ENCODE data around the gene PRR14L.
"Not testable (repeated sequence)": the region's sequence is repeated elsewhere in the genome, so short reads cannot be mapped to it uniquely, and the experiment has no call there.

Gene PRR14L

GRCh38 chr22:31681349-31682345 is 68.3 kb downstream of the PRR14L start:
- DNase-seq (ENCODE audit: low spot score): no peak

DNA sequence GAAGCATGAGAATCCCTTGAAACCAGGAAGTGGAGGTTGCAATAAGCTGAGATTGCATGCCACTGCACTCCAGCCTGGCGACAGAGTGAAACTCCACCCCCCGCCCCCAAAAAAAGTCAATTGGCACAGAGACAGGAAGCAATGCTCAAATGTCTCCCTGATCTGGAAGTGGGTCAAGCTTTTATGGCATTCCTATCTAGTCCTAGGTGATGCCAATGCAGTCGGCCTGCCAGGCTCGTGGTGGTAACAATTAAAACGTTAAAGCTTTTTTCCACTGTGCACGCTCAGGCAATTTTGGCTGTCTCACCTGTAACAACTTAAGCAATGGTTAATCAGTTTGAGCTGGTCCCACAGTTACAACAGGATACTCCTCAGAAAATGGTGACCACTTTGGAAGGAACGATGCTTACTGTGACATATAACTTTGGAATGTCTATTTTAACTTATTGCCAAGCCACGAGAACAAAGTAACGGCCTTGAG is 69.0 kb downstream of the PRR14L start:
- DNase-seq (ENCODE audit: low spot score): peak; percentile 12

- DNase-seq (ENCODE audit: low spot score): no peak
These were observed 71.2 kb downstream of the PRR14L start for GRCh38 chr22:31678748-31679147.

DNA sequence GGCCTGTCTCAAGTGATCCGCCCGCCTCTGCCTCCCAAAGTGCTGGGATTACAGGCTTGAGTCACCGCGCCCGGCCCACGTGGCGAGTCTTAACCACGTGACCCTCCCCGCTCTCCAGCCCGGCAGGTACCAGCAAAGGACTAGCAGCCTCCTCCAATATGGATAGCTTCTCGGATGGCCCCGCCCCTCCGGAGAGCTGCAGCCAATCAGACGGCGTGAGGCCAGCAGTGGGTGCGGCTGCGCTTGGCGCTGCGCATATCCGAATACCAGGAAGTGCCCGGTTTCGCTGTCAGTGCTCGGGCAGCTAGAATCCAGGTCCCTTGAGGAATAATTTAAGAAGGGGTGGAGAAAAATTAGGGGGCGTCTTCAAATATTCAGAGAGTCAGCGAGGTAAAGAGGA is 73.2 kb downstream of the PRR14L start:
- peak; percentile 87 for DNase-seq (ENCODE audit: low spot score)

GRCh38 chr22:31674219-31674618 is 75.7 kb downstream of the PRR14L start:
- not testable (repeated sequence) for DNase-seq (ENCODE audit: low spot score)

GRCh38 chr22:31668849-31669248 is 81.1 kb downstream of the PRR14L start:
- not testable (repeated sequence) for DNase-seq (ENCODE audit: low spot score)

DNA sequence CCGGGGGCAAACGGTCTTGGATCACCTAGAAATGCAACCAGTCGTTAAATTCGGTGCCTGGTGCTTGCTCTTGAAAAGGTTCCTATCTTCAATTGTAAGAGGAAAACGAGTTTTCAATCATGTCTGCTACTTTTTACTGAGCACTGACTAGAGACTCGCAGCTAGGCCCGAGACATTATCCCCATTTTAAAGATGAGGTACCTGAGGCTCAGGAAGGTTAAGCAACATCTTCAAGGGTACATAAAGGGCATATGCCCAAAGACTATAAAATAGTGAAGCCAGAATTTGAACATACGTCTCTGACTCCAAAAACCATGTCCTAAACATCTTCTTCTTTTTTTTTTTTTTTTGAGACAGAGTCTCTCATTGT is 87.3 kb downstream of the PRR14L start:
- no peak for DNase-seq (ENCODE audit: low spot score)

- DNase-seq (ENCODE audit: low spot score): peak; percentile 98
These were observed 87.9 kb downstream of the PRR14L start, which contains the start of gene PISD for GRCh38 chr22:31661851-31662667. PISD (minus strand) TSS chr22:31662215; CDS start chr22:31662208, 7 bp downstream.

- DNase-seq (ENCODE audit: low spot score): peak; percentile 84
These were observed 89.0 kb downstream of the PRR14L start for GRCh38 chr22:31660860-31661341.

- DNase-seq (ENCODE audit: low spot score): no peak
These were observed 90.7 kb downstream of the PRR14L start for GRCh38 chr22:31659246-31659645.

DNA sequence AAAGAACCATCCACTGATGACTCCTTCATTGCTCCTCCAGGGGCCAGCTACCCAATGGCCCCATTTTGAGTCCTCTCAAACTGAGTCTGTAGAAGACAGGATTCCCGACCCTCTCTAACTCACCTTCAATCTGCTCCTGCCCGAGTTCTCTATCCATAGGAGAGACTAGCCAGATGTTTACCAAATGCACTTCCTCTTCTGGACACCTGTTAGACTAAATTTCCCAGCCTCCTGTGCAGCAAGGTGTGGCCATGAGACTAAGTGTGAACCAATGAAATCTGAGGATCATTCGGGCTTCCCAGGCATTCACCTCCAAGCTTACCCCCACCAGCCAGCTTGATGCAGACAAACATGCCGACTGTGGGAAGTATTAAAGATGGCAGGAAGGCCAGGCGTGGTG is 95.5 kb downstream of the PRR14L start:
- DNase-seq (ENCODE audit: low spot score): no peak

GRCh38 chr22:31653944-31654343 is 96.0 kb downstream of the PRR14L start:
- DNase-seq (ENCODE audit: low spot score): no peak

- no peak for DNase-seq (ENCODE audit: low spot score)
These were observed 96.8 kb downstream of the PRR14L start for GRCh38 chr22:31652911-31653684.

- no peak for DNase-seq (ENCODE audit: low spot score)
These were observed 97.8 kb downstream of the PRR14L start for GRCh38 chr22:31652088-31652487.

- no peak for DNase-seq (ENCODE audit: low spot score)
These were observed 98.3 kb downstream of the PRR14L start for GRCh38 chr22:31651664-31652063.

DNA sequence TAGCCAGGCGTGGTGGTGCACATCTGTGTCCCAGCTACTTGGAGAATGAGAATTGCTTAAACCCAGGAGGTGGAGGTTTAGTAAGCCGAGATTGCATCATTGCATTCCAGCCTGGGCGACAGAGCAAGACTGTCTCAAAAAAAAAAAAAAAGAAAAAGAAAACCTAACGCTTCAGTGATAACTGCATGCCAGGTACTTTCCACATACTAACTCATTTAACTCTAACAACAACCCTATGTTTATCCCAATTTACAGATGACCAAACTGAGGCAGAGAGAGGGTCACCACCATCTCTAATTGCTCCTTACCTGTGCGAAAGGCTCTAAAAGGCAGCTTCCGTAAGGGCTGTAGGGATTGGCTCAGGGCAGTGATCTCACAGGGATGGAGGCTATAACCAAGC is 99.5 kb downstream of the PRR14L start:
- no peak for DNase-seq (ENCODE audit: low spot score)

GRCh38 chr22:31647523-31648320 is 102.2 kb downstream of the PRR14L start:
- no peak for DNase-seq (ENCODE audit: low spot score)

DNA sequence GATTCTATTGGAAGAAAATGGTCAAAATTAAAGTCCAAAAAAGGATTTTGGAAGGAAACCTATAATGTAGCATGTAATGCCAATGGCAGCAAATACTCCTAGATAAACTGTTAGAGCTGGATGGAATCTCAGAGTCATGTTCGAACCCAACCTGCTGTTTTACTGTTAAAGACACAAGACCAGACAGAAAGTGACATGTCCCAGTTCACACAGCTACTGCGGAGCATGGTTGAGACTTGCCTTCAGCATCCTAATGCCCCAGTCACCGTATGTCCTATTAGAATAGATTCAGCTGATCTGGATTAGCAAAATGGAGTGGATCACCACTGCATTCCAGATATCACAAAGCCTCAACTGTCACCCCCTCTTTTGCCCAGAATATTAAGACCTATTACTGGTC is 102.9 kb downstream of the PRR14L start:
- DNase-seq (ENCODE audit: low spot score): no peak

DNA sequence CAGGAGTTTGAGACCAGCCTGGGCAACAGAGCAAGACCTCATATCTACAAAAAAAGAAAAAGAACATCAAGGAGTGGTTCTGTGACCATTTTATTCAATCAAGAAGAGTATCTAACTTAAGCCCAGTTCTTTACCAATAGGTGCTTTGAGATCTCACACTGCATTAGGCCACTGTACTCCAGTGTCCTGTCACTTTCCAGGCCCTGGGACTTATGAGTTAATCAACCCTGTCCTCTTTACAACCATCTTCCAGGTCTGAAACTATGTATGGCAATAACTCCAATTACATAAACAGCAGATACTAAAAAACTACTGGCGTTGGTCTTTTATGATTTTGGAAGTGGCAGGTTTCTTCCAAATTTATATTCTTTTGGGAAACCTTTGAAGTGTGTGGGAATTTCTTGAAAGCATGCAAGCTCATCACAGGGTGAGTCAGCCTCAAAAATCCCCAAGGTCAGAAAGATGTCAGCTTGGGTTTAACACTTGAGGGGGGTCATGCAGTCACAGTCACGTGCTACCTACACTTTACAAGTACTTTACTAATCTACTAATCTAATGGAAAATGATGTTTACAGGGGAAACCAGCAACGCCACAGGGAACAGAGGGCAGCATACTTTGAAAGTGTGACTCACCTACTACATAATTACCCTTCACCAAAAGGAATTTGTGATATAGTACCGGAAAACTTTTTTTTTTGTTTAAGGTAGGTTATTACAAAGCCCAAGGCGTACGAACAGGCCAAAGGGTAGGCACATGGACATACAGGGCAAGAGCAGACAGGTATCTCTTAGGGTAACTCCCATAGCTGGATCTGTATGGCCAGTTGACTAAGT is 103.5 kb downstream of the PRR14L start:
- peak; percentile 88 for DNase-seq (ENCODE audit: low spot score)
